HEK293 (cell line): ENCODE measurements around the gene TMED9.

Experiments used
- BCL11A ChIP-seq: fragments of 450-650 bp; formaldehyde crosslinking; IDR thresholded peaks from 2 replicates; pipeline ENCODE4 v1.5.1; 2016; ENCODE audit warnings: low read depth, missing biosample characterization, missing genetic modification characterization
- HOXD13 ChIP-seq: sonication (generic); formaldehyde crosslinking; IDR thresholded peaks from 2 replicates; pipeline ENCODE4 v1.8.0; 2022; ENCODE audit warnings: missing genetic modification reagents, borderline replicate concordance
- KLF7 ChIP-seq: fragments of 450-650 bp; formaldehyde crosslinking; IDR thresholded peaks from 2 replicates; pipeline ENCODE4 v1.5.1; 2016; ENCODE audit warnings: missing biosample characterization, missing genetic modification characterization, borderline replicate concordance
- MEIS1 ChIP-seq: sonication (generic); formaldehyde crosslinking; IDR thresholded peaks from 2 replicates; pipeline ENCODE4 v1.8.1; 2022; ENCODE audit warnings: missing genetic modification reagents, mild to moderate bottlenecking, borderline replicate concordance
- MZF1 ChIP-seq: fragments of 450-650 bp; formaldehyde crosslinking; IDR thresholded peaks from 2 replicates; pipeline ENCODE4 v1.5.1; 2017; ENCODE audit warnings: missing biosample characterization, missing genetic modification characterization, borderline replicate concordance
- REPIN1 ChIP-seq: fragments of 450-650 bp; formaldehyde crosslinking; IDR thresholded peaks from 2 replicates; pipeline ENCODE4 v1.5.1; 2017; ENCODE audit warnings: missing biosample characterization, missing genetic modification characterization, low read depth
- SALL2 ChIP-seq: fragments of 450-650 bp; formaldehyde crosslinking; IDR thresholded peaks from 2 replicates; pipeline ENCODE4 v1.5.0; 2017; ENCODE audit warnings: missing biosample characterization, mild to moderate bottlenecking, missing genetic modification characterization, borderline replicate concordance
- SP3 ChIP-seq: fragments of 450-650 bp; formaldehyde crosslinking; IDR thresholded peaks from 2 replicates; pipeline ENCODE4 v1.5.1; 2016; ENCODE audit warnings: missing biosample characterization, missing genetic modification characterization
- ZBTB20 ChIP-seq: fragments of 450-650 bp; formaldehyde crosslinking; IDR thresholded peaks from 2 replicates; pipeline ENCODE4 v1.5.1; 2016; ENCODE audit warnings: missing biosample characterization, missing genetic modification characterization
- ZBTB21 ChIP-seq: fragments of 450-650 bp; formaldehyde crosslinking; IDR thresholded peaks from 2 replicates; pipeline ENCODE4 v1.5.1; 2017; ENCODE audit warnings: missing biosample characterization, missing genetic modification characterization
- ZFP3 ChIP-seq: fragments of 450-650 bp; formaldehyde crosslinking; IDR thresholded peaks from 2 replicates; pipeline ENCODE4 v1.5.1; 2016; ENCODE audit warnings: low read depth, missing biosample characterization, missing genetic modification characterization
- ZNF10 ChIP-seq: fragments of 450-650 bp; formaldehyde crosslinking; IDR thresholded peaks from 2 replicates; pipeline ENCODE4 v1.5.1; 2017; ENCODE audit warnings: missing biosample characterization, missing genetic modification characterization
- ZNF112 ChIP-seq: fragments of 450-650 bp; formaldehyde crosslinking; IDR thresholded peaks from 2 replicates; pipeline ENCODE4 v1.5.0; 2017; ENCODE audit warnings: missing biosample characterization, missing genetic modification characterization
- ZNF114 ChIP-seq: fragments of 450-650 bp; formaldehyde crosslinking; IDR thresholded peaks from 2 replicates; pipeline ENCODE4 v1.5.0; 2017; ENCODE audit warnings: missing biosample characterization, missing genetic modification characterization
- ZNF132 ChIP-seq: fragments of 450-650 bp; formaldehyde crosslinking; IDR thresholded peaks from 2 replicates; pipeline ENCODE4 v1.5.1; 2017; ENCODE audit warnings: missing biosample characterization, missing genetic modification characterization, borderline replicate concordance
- ZNF146 ChIP-seq: fragments of 450-650 bp; formaldehyde crosslinking; IDR thresholded peaks from 2 replicates; pipeline ENCODE4 v1.5.1; 2016; ENCODE audit warnings: missing biosample characterization, missing genetic modification characterization
- ZNF2 ChIP-seq: fragments of 450-650 bp; formaldehyde crosslinking; IDR thresholded peaks from 2 replicates; pipeline ENCODE4 v1.5.1; 2016; ENCODE audit warnings: missing biosample characterization, missing genetic modification characterization
- ZNF248 ChIP-seq: fragments of 450-650 bp; formaldehyde crosslinking; IDR thresholded peaks from 2 replicates; pipeline ENCODE4 v1.5.1; 2017; ENCODE audit warnings: missing biosample characterization, missing genetic modification characterization
- ZNF274 ChIP-seq, 2 experiments: fragments of 200-500 bp in 1 of 2; fragments of 450-650 bp in 1 of 2; sonication (Bioruptor generic) in 1 of 2; formaldehyde crosslinking in 1 of 2; IDR thresholded peaks; 2 replicates each; pipeline versions ENCODE4 v1.5.1 to v1.6.1; 2014 to 2016; ENCODE audit warnings: borderline replicate concordance in 1 of 2, inconsistent platforms in 1 of 2, low read length in 1 of 2, missing biosample characterization in 1 of 2, missing genetic modification characterization in 1 of 2
- ZNF302 ChIP-seq: fragments of 450-650 bp; formaldehyde crosslinking; IDR thresholded peaks from 2 replicates; pipeline ENCODE4 v1.5.1; 2016; ENCODE audit warnings: missing biosample characterization, missing genetic modification characterization, low read depth
- ZNF404 ChIP-seq: fragments of 450-650 bp; formaldehyde crosslinking; IDR thresholded peaks from 2 replicates; pipeline ENCODE4 v1.5.1; 2017; ENCODE audit warnings: missing biosample characterization, missing genetic modification characterization
- ZNF433 ChIP-seq: fragments of 450-650 bp; formaldehyde crosslinking; IDR thresholded peaks from 2 replicates; pipeline ENCODE4 v1.5.1; 2016; ENCODE audit warnings: missing biosample characterization, missing genetic modification characterization, low read depth
- ZNF473 ChIP-seq: fragments of 450-650 bp; formaldehyde crosslinking; IDR thresholded peaks from 2 replicates; pipeline ENCODE4 v1.5.1; 2017; ENCODE audit warnings: missing biosample characterization, missing genetic modification characterization
- ZNF48 ChIP-seq: fragments of 450-650 bp; formaldehyde crosslinking; IDR thresholded peaks from 2 replicates; pipeline ENCODE4 v1.5.1; 2016; ENCODE audit warnings: missing biosample characterization, missing genetic modification characterization
- ZNF510 ChIP-seq: fragments of 450-650 bp; formaldehyde crosslinking; IDR thresholded peaks from 2 replicates; pipeline ENCODE4 v1.5.1; 2018; ENCODE audit warnings: mild to moderate bottlenecking, missing genetic modification characterization, missing biosample characterization; ENCODE audit not compliant: insufficient replicate concordance
- ZNF514 ChIP-seq: fragments of 450-650 bp; formaldehyde crosslinking; IDR thresholded peaks from 2 replicates; pipeline ENCODE4 v1.5.1; 2016; ENCODE audit warnings: missing biosample characterization, missing genetic modification characterization
- ZNF548 ChIP-seq: fragments of 450-650 bp; formaldehyde crosslinking; IDR thresholded peaks from 2 replicates; pipeline ENCODE4 v1.5.1; 2016; ENCODE audit warnings: missing biosample characterization, missing genetic modification characterization
- ZNF571 ChIP-seq: fragments of 450-650 bp; formaldehyde crosslinking; IDR thresholded peaks from 2 replicates; pipeline ENCODE4 v1.5.0; 2017; ENCODE audit warnings: missing biosample characterization, missing genetic modification characterization
- ZNF610 ChIP-seq: fragments of 450-650 bp; formaldehyde crosslinking; IDR thresholded peaks from 2 replicates; pipeline ENCODE4 v1.5.1; 2016; ENCODE audit warnings: missing biosample characterization, missing genetic modification characterization, borderline replicate concordance
- ZNF76 ChIP-seq: fragments of 450-650 bp; formaldehyde crosslinking; IDR thresholded peaks from 2 replicates; pipeline ENCODE4; 2016; ENCODE audit warnings: low read depth, missing biosample characterization, missing genetic modification characterization, borderline replicate concordance
- ZNF768 ChIP-seq: fragments of 450-650 bp; formaldehyde crosslinking; IDR thresholded peaks from 2 replicates; pipeline ENCODE4 v1.5.1; 2018; ENCODE audit warnings: missing biosample characterization, mild to moderate bottlenecking, missing genetic modification characterization
- ZNF837 ChIP-seq: fragments of 450-650 bp; formaldehyde crosslinking; IDR thresholded peaks from 2 replicates; pipeline ENCODE4 v1.5.1; 2016; ENCODE audit warnings: missing biosample characterization, missing genetic modification characterization
- TF ChIP-seq, protein P1 (sequence below): fragments of 450-650 bp; formaldehyde crosslinking; IDR thresholded peaks from 2 replicates; pipeline ENCODE4 v1.5.1; 2017; ENCODE audit warnings: missing biosample characterization, missing genetic modification characterization
- TF ChIP-seq, protein P2 (sequence below): fragments of 450-650 bp; formaldehyde crosslinking; IDR thresholded peaks from 2 replicates; pipeline ENCODE4 v1.5.1; 2016; ENCODE audit warnings: missing biosample characterization, missing genetic modification characterization
- TF ChIP-seq, protein P3 (sequence below): fragments of 450-650 bp; formaldehyde crosslinking; IDR thresholded peaks from 2 replicates; pipeline ENCODE4 v1.5.1; 2017; ENCODE audit warnings: missing biosample characterization, missing genetic modification characterization

Gene TMED9

DNA sequence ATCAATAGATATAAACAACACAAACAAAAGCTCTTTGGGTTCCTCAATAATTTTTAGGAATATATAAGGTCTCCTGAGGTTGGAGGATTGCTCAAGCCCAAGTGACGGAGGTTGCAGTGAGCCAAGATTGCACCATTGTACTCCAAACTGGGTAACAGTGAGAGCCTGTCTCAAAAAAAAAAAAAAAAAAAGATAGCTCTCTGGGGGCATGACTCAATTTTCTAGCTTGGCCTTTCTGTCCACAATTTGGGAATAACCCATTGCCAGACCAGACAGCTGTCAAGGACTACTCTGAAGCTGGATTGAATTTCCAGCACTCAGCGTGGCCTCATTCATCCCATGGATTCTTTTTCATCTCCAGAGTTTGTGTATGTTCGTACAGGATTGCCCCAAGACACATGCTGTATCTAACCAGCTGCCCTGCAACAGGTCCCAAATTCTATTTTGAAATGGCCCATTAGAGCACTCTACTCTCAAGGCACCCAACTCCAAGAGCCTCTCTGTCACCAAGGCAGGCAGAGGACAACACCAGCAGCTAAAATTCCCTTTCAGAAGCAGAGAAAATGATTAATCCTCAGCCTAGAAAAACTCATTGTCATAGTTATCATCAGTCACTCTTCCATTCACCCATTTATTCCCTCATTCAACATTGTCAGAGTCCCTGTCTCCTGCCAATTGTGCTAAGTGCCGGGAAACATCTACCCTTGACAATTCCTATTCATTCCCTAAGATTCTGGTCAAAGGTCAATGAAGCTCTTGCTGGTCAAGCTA lies 46.3 kb upstream of the TMED9 start (continued):
- no peak for TF ChIP-seq KLF7
- TF ChIP-seq ZNF146, result no peak
- TF ChIP-seq ZNF2 (tag by site-specific recombination), result no peak
- TF ChIP-seq ZNF10 (tag by site-specific recombination), result no peak
- TF ChIP-seq ZNF114 (tag by site-specific recombination), result no peak
- peak; percentile 59; the same call in 1 of the 2 replicates for TF ChIP-seq ZBTB21 (tag by site-specific recombination)
- no peak for TF ChIP-seq ZNF404 (tag by site-specific recombination)
- TF ChIP-seq ZNF548, result no peak
- TF ChIP-seq ZNF433 (tag by site-specific recombination), result no peak
- TF ChIP-seq ZNF132 (tag by site-specific recombination), result no peak
- TF ChIP-seq ZNF248 (tag by site-specific recombination), result no peak
- TF ChIP-seq ZNF302 (tag by site-specific recombination), result no peak
- TF ChIP-seq HOXD13 (CRISPR knock-in tag), result no peak
- no peak for TF ChIP-seq SP3 (tag by site-specific recombination)
- TF ChIP-seq ZFP3, result no peak
- TF ChIP-seq, protein P1, sequence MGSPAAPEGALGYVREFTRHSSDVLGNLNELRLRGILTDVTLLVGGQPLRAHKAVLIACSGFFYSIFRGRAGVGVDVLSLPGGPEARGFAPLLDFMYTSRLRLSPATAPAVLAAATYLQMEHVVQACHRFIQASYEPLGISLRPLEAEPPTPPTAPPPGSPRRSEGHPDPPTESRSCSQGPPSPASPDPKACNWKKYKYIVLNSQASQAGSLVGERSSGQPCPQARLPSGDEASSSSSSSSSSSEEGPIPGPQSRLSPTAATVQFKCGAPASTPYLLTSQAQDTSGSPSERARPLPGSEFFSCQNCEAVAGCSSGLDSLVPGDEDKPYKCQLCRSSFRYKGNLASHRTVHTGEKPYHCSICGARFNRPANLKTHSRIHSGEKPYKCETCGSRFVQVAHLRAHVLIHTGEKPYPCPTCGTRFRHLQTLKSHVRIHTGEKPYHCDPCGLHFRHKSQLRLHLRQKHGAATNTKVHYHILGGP, result no peak
- TF ChIP-seq ZNF112 (tag by site-specific recombination), result no peak
- no peak for TF ChIP-seq MEIS1 (CRISPR knock-in tag)
- no peak for TF ChIP-seq ZNF837 (tag by site-specific recombination)
- TF ChIP-seq BCL11A (tag by site-specific recombination), result no peak
- no peak for TF ChIP-seq ZNF274 (IDR thresholded peaks at IDR 0.05; ENCODE audit: low read length)
- no peak for TF ChIP-seq ZNF274 (tag by site-specific recombination; IDR thresholded peaks at IDR 0.05; ENCODE audit: borderline replicate concordance)
- no peak for TF ChIP-seq ZNF510 (tag by site-specific recombination)
- no peak for TF ChIP-seq ZNF768
- no peak for TF ChIP-seq ZNF610 (tag by site-specific recombination)
- no peak for TF ChIP-seq ZBTB20 (tag by site-specific recombination)
- TF ChIP-seq REPIN1 (tag by site-specific recombination), result no peak
- TF ChIP-seq ZNF48 (tag by site-specific recombination), result no peak
- no peak for TF ChIP-seq MZF1 (tag by site-specific recombination)
- TF ChIP-seq ZNF473 (tag by site-specific recombination), result no peak
- no peak for TF ChIP-seq ZNF76
- TF ChIP-seq ZNF514 (tag by site-specific recombination), result no peak
- TF ChIP-seq, protein P2, sequence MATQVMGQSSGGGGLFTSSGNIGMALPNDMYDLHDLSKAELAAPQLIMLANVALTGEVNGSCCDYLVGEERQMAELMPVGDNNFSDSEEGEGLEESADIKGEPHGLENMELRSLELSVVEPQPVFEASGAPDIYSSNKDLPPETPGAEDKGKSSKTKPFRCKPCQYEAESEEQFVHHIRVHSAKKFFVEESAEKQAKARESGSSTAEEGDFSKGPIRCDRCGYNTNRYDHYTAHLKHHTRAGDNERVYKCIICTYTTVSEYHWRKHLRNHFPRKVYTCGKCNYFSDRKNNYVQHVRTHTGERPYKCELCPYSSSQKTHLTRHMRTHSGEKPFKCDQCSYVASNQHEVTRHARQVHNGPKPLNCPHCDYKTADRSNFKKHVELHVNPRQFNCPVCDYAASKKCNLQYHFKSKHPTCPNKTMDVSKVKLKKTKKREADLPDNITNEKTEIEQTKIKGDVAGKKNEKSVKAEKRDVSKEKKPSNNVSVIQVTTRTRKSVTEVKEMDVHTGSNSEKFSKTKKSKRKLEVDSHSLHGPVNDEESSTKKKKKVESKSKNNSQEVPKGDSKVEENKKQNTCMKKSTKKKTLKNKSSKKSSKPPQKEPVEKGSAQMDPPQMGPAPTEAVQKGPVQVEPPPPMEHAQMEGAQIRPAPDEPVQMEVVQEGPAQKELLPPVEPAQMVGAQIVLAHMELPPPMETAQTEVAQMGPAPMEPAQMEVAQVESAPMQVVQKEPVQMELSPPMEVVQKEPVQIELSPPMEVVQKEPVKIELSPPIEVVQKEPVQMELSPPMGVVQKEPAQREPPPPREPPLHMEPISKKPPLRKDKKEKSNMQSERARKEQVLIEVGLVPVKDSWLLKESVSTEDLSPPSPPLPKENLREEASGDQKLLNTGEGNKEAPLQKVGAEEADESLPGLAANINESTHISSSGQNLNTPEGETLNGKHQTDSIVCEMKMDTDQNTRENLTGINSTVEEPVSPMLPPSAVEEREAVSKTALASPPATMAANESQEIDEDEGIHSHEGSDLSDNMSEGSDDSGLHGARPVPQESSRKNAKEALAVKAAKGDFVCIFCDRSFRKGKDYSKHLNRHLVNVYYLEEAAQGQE (tag by site-specific recombination), result no peak
- no peak for TF ChIP-seq SALL2 (tag by site-specific recombination)
- no peak for TF ChIP-seq ZNF571 (tag by site-specific recombination)
- TF ChIP-seq, protein P3, sequence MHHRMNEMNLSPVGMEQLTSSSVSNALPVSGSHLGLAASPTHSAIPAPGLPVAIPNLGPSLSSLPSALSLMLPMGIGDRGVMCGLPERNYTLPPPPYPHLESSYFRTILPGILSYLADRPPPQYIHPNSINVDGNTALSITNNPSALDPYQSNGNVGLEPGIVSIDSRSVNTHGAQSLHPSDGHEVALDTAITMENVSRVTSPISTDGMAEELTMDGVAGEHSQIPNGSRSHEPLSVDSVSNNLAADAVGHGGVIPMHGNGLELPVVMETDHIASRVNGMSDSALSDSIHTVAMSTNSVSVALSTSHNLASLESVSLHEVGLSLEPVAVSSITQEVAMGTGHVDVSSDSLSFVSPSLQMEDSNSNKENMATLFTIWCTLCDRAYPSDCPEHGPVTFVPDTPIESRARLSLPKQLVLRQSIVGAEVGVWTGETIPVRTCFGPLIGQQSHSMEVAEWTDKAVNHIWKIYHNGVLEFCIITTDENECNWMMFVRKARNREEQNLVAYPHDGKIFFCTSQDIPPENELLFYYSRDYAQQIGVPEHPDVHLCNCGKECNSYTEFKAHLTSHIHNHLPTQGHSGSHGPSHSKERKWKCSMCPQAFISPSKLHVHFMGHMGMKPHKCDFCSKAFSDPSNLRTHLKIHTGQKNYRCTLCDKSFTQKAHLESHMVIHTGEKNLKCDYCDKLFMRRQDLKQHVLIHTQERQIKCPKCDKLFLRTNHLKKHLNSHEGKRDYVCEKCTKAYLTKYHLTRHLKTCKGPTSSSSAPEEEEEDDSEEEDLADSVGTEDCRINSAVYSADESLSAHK, result no peak
